AG04450 (cell line): ENCODE data around the gene HAVCR1. TPM values are rescaled to one million over a fixed set of nuclear protein-coding genes. Genes with fewer than 3 reads are reported as not detected.

Experiments used
- CTCF ChIA-PET: fragments of 300-600, 350-600 bp; formaldehyde crosslinking; extraction: SDS; loops from one replicate; lab custom pipeline; 2022; ENCODE audit warnings: antibody characterized with exemption, inconsistent platforms; lab: Charles Lee
- POLR2A ChIA-PET: fragments of 350-600 bp; formaldehyde crosslinking; extraction: SDS; loops from one replicate; lab custom pipeline; 2021; ENCODE audit warnings: antibody characterized with exemption, inconsistent platforms; lab: Yijun Ruan, JAX
- DNase-seq: peaks from one replicate; pipeline ENCODE4 v3.0.0-alpha.2; 2011; ENCODE audit warnings: low read depth, low spot score
- H3K27ac ChIP-seq: one replicate; pipeline ENCODE4 v1.5.1; 2012; ENCODE audit warnings: low read depth, low read length, control low read depth
- H3K27me3 ChIP-seq: one replicate; pipeline ENCODE4 v1.6.0; 2012; ENCODE audit warnings: low read length; ENCODE audit not compliant: control insufficient read depth, insufficient read depth
- H3K4me3 ChIP-seq: 2 replicates; pipeline ENCODE4 v1.5.1; 2011; ENCODE audit warnings: mild to moderate bottlenecking, low read depth, low read length, control low read depth
- H3K9me3 ChIP-seq: 2 replicates; pipeline ENCODE4 v1.5.1; 2012; ENCODE audit warnings: low read length; ENCODE audit not compliant: control insufficient read depth, insufficient read depth
- polyA plus RNA-seq: library from polyadenylated mRNA; depleted of rRNA; stranded (reverse); fragments of >200 nt; gene quantifications from 2 replicates; pipeline ENCODE4 v1.2.3, GENCODE V29; 2011
- TF ChIP-seq, protein P1 (sequence below): IDR thresholded peaks from 2 replicates; pipeline ENCODE4 v1.5.1; 2011; ENCODE audit warnings: low read depth, low read length, control low read depth, inconsistent platforms

The HAVCR1 gene
- polyA plus RNA-seq, 1 experiment = 0.29 TPM

DNA sequence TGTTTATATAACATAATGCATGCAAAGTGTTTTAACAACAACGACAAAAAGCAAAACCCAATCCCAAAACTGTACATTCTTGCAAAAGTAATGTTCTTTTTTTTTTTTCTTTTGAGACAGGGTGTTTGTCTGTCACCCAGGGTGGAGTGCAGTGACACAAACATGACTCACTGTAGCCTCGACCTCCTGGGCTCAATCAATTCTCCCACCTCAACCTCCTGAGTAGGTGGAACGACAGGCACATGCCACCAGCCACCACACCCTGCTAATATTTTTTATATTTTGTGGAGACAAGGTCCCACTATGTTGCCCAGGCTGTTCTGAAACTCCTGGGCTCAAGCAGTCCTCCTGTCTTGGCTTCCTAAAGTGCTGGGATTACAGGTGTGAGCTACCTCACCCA lies 13.6 kb upstream of the HAVCR1 start:
- TF ChIP-seq, protein P1, sequence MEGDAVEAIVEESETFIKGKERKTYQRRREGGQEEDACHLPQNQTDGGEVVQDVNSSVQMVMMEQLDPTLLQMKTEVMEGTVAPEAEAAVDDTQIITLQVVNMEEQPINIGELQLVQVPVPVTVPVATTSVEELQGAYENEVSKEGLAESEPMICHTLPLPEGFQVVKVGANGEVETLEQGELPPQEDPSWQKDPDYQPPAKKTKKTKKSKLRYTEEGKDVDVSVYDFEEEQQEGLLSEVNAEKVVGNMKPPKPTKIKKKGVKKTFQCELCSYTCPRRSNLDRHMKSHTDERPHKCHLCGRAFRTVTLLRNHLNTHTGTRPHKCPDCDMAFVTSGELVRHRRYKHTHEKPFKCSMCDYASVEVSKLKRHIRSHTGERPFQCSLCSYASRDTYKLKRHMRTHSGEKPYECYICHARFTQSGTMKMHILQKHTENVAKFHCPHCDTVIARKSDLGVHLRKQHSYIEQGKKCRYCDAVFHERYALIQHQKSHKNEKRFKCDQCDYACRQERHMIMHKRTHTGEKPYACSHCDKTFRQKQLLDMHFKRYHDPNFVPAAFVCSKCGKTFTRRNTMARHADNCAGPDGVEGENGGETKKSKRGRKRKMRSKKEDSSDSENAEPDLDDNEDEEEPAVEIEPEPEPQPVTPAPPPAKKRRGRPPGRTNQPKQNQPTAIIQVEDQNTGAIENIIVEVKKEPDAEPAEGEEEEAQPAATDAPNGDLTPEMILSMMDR = no peak
- Histone ChIP-seq H3K27ac (no peak overlapping the region), H3K9me3 (no peaks in the 10 kb centered on the region), H3K4me3 (no peak overlapping the region), H3K27me3 (no peaks in the 10 kb centered on the region)
- DNase-seq = no peak
- ChIA-PET POLR2A (no interaction called here), CTCF (no interaction called here)

GRCh38 chr5:157069949-157070348 lies 11.0 kb upstream of the HAVCR1 start:
- POLR2A ChIA-PET = no interaction called here
- H3K4me3 ChIP-seq = no peak overlapping the region
- H3K9me3 ChIP-seq = peaks cover 5% of the 10 kb centered on the region; the same call in 1 of the 2 replicates
- H3K27ac ChIP-seq = no peak overlapping the region
- no peak for DNase-seq
- TF ChIP-seq, protein P1 = no peak
- H3K27me3 ChIP-seq = no peaks in the 10 kb centered on the region
- CTCF ChIA-PET = no interaction called here

DNA sequence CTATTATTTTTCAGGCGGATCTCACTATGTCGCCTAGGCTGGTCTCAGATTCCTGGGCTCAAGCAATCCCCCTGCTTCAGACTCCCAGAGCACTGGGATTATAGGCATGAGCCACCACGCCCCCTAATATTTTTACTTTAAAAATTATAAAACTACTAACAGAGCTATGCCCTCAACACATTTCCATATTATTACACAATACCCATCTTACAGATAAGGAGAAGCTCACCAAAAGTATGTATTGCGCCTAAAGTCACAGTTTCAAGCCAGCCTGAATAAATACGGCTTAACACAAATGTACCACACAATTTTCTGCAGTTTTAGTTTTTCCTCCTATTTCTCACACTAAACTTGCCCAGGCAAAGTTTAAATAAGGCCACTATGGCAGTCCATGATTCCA lies 9.9 kb upstream of the HAVCR1 start:
- TF ChIP-seq, protein P1 = no peak
- Histone ChIP-seq H3K4me3 (no peak overlapping the region), H3K27ac (no peak overlapping the region), H3K27me3 (no peaks in the 10 kb centered on the region), H3K9me3 (peaks cover 6% of the 10 kb centered on the region)
- CTCF ChIA-PET = no interaction called here
- no peak for DNase-seq
- POLR2A ChIA-PET = no interaction called here

- peaks cover 11% of the 10 kb centered on the region for H3K9me3 ChIP-seq
- ChIA-PET CTCF (no interaction called here), POLR2A (no interaction called here)
- no peak overlapping the region for H3K27ac ChIP-seq
- no peaks in the 10 kb centered on the region for H3K27me3 ChIP-seq
- H3K4me3 ChIP-seq = no peak overlapping the region
- DNase-seq = no peak
- TF ChIP-seq, protein P1 = no peak
These were observed 9.4 kb upstream of the HAVCR1 start for GRCh38 chr5:157068339-157068738.

GRCh38 chr5:157067005-157067404 lies 8.1 kb upstream of the HAVCR1 start:
- Histone ChIP-seq H3K9me3 (peaks cover 11% of the 10 kb centered on the region), H3K27me3 (no peaks in the 10 kb centered on the region), H3K27ac (no peak overlapping the region), H3K4me3 (no peak overlapping the region)
- TF ChIP-seq, protein P1 = no peak
- CTCF ChIA-PET = no interaction called here
- no peak for DNase-seq
- POLR2A ChIA-PET = no interaction called here
